IPS DF 4.7 (cell line): ENCODE data around the gene ZNF526.

Experiments
- DNase-seq: peaks from one replicate; pipeline ENCODE4 v3.0.0-alpha.2; 2013; ENCODE audit warnings: low spot score; ENCODE audit errors: extremely low read depth

The ZNF526 gene

DNA sequence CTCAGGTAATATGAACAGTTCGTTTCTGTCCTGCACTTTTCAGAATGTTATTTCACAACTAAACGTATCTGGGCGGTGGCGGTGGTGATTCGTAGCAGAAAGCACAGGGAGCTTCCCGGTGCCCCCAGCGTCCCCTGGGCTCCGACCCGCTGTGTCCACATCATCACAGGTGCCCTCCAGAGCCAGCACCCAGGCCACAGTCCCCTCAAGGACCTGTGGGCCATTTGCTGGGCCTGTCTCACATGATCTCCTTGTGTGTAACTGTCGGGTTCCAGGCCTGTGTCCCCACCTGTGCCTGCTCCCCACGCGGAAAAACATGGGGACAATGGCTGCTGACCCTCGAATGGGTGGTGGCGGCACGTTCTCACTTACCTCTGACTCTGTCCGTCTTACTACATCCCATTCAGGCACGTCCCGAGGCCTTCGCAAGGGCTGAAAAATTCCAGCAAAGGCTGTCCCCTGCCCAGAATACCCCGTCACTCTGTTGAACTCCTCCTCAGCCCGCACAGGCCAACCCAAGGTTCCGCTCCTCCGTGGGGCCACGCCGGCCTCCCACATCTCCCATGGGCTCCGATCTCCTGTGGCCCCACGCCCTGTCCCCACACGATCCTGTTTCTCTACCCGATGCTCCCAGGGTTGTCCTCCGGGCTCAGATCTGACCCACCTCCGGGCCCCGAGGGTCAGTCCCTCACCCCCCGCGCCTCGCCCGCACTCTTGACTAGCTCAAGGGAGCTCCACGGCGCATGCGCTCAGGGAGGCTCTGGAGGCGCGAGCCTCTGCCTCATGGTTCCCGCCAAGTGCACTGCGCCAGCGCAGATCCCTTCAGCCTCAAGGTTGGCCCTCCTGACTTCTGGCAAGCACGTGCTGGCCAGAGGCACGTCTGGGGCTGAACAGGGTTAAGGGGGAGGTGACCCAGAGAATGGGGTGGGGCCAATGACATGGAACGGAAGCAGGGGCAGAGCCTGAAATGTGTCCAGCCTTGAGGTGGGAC is 23.8 kb upstream of the ZNF526 start:
- DNase-seq = no peak

GRCh38 chr19:42197375-42197817 is 22.7 kb upstream of the ZNF526 start:
- no peak for DNase-seq

- DNase-seq = no peak
These were observed 21.3 kb upstream of the ZNF526 start for GRCh38 chr19:42198676-42199439.

GRCh38 chr19:42199440-42200115 is 20.5 kb upstream of the ZNF526 start:
- DNase-seq = no peak

GRCh38 chr19:42200116-42200715 is 19.9 kb upstream of the ZNF526 start:
- DNase-seq = no peak

DNA sequence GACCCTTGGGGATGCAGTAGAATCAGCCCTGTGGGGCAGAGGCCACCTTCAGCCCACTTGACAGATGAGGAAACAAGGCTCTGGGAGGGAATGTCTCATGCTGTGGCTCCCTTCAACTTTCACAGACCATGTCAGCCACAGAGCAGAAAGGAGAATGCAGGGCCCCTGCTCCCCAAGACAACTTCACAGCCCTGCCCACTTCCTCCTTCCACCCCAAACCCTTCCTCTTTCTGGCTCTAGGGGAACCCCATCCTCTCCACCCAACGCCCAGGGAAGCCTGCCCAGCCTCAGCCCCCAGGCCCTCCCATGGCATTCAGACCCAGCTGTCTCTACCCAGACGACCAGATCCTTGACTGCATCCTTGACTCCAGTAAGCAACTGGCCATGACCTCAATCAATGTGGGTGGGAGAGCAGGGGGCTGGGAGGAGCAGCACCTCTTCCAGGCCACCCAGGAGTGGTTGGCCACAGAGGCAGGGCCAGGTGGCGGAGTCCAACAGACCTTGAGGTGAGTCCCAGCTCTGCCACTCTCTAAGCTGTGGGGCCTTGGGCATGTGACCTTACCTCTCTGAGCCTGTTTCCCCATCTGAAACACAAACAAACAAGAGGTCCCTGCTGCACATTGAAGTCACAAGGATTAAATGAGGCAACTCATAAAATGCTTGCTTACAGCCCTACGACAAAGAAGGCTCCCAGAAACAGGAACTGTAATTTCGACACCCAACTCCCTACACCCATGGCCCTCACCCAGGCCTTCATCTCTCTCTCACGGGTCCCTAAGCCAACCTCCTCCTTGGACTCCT is 18.4 kb upstream of the ZNF526 start:
- DNase-seq = no peak

GRCh38 chr19:42202290-42202880 is 17.7 kb upstream of the ZNF526 start:
- DNase-seq = no peak

DNA sequence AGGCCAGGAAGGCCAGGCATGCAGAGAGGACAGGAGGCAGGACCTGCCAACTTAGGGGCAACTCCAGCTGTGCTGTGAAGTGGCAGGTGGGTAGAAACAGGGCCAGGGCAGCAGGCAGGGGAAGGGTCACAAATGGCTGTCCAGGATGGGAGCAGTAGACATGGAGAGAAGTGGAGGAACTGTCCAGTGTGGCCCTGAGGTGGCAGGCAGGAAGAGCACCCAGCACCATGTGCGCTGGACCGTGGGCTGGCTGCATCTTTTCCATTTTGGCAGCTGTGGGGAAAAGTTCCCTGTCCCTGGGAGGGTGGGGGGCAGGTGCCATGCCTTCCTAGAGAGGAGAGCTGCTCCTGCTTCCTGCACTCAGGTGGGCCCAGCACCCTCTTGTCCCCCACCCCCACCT is 16.4 kb upstream of the ZNF526 start:
- DNase-seq = no peak

GRCh38 chr19:42204664-42205063 is 15.4 kb upstream of the ZNF526 start:
- DNase-seq = no peak

DNA sequence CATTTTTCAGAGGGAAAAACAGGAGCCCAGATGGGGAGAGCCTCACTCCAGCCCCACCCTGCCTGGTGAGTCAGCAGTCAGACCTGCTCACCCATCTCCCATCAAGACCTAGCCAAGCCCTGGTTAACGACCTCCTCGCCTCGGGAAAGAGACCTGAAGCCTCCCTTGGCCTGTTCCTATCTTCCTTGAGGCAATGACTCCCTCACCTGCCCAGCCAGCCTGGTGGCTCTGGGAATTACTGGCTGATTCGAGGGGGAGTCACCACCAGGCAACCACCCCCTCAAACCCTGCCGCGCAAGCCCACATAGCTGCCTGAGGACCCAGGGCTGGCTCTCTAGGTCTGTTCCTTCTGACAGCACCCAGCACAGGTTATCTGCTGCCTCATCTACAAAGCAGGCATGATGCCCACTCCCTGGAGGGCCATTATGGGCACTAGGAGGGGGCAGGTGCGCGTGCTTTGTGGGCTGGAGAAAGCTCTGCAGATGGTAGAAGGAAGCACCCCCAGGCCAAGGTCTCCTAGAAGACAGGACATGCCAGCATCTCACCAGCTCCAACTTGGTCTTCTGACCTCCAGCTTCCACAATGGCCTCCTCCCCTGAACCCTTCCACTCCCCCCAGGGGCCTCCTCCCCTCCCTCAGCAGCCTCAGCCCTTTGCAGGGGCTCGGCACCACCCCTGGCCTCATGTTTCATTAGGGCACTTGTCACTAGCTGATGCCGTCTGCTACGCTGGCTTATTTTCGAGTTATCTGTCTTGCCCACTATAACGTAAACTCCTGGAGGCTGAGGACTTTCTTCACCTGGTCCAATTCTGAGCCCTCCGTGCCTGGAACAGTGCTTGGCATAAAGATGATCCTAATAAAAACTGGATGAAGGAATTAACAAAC is 13.0 kb upstream of the ZNF526 start:
- no peak for DNase-seq

GRCh38 chr19:42207767-42208271 is 12.3 kb upstream of the ZNF526 start:
- DNase-seq = no peak

- no peak for DNase-seq
These were observed 11.5 kb upstream of the ZNF526 start for GRCh38 chr19:42208612-42209011.

- no peak for DNase-seq
These were observed 7.2 kb upstream of the ZNF526 start for GRCh38 chr19:42212886-42213285.

DNA sequence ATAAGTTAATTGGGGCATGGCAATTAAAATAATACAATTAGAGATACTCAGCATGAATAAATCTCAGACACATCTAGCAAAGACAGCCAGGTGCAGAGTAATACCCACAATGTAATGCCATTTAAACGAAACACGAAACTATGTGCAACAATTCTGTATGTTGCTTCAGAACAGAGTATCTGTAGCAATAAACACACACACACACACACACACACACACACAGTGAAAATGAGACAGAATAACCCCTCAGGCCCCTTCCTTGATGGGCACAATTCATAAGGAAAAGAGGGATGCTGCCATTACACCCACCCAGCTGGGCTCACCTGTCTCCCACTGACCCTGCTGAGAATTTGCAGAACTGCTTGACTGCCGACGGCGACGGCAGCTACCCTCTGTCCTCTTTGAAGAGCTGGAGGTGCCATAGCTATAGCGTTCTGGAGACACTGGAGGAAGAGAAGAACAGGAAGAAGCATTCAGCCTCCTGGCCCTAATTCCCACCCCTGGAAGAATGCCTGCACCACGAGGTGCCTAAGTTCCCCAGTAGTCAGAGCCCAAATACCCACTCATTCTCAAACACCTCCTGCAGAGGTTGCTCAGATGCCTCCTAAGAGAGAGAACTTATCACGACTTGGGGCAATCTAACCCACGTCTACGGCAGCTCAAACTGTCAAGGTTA is 5.2 kb upstream of the ZNF526 start:
- no peak for DNase-seq

- no peak for DNase-seq
These were observed 3.2 kb upstream of the ZNF526 start for GRCh38 chr19:42216653-42217519.

- peak; percentile 80 for DNase-seq
These were observed 2.3 kb upstream of the ZNF526 start, which contains the start of gene DEDD2 for GRCh38 chr19:42217520-42218437. Gene DEDD2 (minus strand): TSS chr19:42217677. CDS start chr19:42217007, 670 bp downstream.
